Measurements from ENCODE around the gene DNAJC27.

The DNAJC27 gene

DNA sequence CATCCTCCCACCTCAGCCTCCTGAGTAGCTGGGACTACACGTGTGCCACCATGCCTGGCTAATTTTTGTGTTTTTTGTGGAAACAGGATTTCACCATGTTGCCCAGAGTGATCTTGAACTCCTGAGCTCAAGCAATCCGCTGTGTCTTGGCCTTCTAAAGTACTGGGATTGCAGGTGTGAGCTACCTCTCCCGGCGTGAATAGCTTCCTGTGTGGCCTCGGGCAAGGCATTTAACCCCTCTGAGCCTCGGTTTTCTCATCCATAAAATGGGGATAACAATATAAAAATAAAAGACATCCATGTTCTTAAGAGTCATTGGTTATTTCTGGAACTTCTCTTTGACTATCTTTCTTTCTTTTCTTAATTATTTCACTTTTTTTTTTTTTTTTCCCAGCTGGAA, 32.4 kb downstream of the DNAJC27 start:
- TF ChIP-seq CTCF (IDR thresholded peaks at IDR 0.05; ENCODE audit: low read depth, low read length): no peak
- H3K4me3 ChIP-seq (ENCODE audit: low read depth, low read length): no peak overlapping the region

DNA sequence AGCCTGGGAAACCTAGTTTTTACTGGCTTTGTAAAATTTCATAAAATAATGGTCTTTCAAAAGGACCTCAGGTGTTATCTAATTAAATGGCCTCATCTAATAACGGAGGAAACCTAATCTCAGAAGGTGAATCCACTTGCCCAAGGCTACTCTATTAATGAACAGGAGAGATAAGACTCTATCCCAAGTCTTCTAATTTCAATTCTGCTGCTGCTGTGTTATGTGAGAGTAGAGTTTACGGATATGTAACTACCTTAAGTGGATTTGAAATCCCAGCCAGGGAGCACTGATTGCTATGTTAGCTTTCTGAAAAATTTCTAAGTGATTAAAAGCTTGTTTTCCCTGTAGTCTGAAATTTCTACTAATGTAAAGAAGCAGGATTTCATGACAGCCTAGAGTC, 34.5 kb downstream of the DNAJC27 start:
- no peak for TF ChIP-seq CTCF (IDR thresholded peaks at IDR 0.05; ENCODE audit: low read depth, low read length)
- no peak overlapping the region for H3K4me3 ChIP-seq (ENCODE audit: low read depth, low read length)

DNA sequence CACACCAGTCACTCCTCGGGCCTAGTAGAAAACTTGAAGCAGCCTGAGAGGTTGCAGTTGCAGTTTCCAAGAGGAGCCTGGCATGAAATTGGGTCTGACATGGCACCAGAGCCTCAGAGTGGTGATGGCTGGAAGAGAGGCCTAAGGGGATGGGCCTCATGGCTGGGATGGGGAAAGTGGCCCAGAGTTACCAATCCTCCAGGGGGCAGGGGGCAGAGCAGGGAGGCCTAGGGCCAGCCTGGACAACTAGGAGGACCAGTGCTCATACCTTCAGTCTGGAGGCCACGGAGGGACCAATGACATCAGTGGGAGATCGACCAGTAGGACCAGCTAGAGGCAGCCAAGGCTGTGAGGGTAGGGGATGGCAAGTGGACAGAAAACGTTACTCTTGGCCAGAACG, 36.6 kb downstream of the DNAJC27 start:
- TF ChIP-seq CTCF (IDR thresholded peaks at IDR 0.05; ENCODE audit: low read depth, low read length): no peak
- no peak overlapping the region for H3K4me3 ChIP-seq (ENCODE audit: low read depth, low read length)

- TF ChIP-seq CTCF (IDR thresholded peaks at IDR 0.05; ENCODE audit: low read depth, low read length): no peak
- H3K4me3 ChIP-seq (ENCODE audit: low read depth, low read length): no peak overlapping the region
Measured at GRCh38 chr2:24932715-24933114, 39.0 kb downstream of the DNAJC27 start.

GRCh38 chr2:24930768-24931167, 41.0 kb downstream of the DNAJC27 start:
- no peak for TF ChIP-seq CTCF (IDR thresholded peaks at IDR 0.05; ENCODE audit: low read depth, low read length)
- H3K4me3 ChIP-seq (ENCODE audit: low read depth, low read length): no peak overlapping the region

- TF ChIP-seq CTCF (IDR thresholded peaks at IDR 0.05; ENCODE audit: low read depth, low read length): no peak
- no peak overlapping the region for H3K4me3 ChIP-seq (ENCODE audit: low read depth, low read length)
Measured at GRCh38 chr2:24929230-24929629, 42.5 kb downstream of the DNAJC27 start.

DNA sequence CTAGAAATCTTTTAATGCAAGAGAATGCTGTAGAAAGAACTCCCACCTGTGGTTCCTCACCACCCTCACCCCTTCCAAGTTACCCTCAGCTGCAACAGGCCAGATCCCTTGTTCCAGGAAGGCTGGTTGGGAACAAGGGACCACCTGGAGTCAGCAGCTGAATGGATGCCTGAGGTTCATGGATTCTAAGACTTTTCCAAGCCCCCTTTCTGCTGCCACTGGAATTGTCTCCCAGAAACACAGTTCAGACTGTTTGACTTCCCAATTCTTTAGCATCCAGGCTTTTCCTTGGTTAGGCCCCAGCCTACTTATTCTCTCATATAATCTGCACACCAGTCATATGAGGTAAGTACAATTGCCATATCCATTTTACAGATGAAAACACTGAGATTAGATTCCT, 43.7 kb downstream of the DNAJC27 start:
- TF ChIP-seq CTCF (IDR thresholded peaks at IDR 0.05; ENCODE audit: low read depth, low read length): no peak
- no peak overlapping the region for H3K4me3 ChIP-seq (ENCODE audit: low read depth, low read length)
